ENCODE data around the gene TRIM63. TPM values are rescaled to one million over a fixed set of nuclear protein-coding genes. Genes with fewer than 3 reads are reported as not detected.

The TRIM63 gene
- 0.08 to 0.17 TPM (median 0.13 TPM) in 5 replicates for total RNA-seq (2022; extraction: Qiagen RNA extraction)

GRCh38 chr1:26067432-26067911 lies at the start of gene TRIM63:
TSS of gene TRIM63 (minus strand) at chr1:26067630. CDS start at chr1:26067494, 136 bp downstream.

DNA sequence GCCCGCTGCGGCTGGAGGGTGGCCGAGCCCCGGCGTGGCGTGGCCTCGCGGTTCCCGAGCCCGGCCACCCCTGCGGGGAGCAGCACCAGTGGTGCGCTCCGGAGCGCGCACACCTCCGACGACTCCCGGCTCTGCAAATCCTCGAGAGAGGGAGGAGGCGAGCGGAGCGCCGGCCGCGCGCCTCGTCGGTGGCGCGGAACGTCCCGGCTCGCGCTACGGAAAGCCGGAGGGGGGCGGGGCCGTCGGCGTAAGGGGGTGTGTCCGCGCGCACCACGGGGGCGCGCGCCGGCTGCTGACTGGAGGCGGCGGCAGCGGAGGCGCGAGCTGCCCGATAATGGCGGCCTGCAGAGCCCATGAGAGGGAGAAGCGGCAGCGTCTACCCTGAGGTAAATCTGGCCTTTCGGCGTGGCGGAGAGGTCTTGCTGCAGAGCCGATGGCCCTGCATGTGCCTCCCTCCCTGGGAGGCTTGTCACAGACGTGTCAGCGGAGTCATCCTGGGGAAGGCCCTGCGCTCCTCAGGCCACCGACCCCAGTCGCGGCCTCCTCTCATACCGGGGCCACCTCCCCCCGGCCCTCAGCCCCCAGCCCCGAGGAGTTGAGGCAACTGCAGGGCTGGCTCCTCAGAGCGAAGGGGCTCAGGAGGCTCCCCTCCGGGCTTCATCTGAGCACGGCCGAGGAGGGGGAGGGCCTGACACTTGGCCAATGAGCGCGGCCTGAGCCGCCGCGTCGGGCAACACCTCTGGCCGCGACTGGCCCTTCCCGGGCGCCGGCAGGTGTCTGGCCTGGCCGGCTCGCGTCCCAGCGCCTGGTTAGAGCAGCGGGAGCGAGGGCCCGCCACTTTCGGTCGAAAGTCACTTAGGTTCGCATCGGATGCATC lies 44.3 kb upstream of the TRIM63 start, which contains the start of gene PDIK1L:
Gene PDIK1L, plus strand, starts transcription at position 295 of the 877 bp plus-strand sequence. CDS start 2,485 bp downstream, outside the sequence.

GRCh38 chr1:26045722-26046245 lies 21.6 kb downstream of the TRIM63 start, which contains the start of gene SLC30A2:
TSS of gene SLC30A2 (minus strand) at chr1:26046118. CDS start at chr1:26045896, 222 bp downstream.

GRCh38 chr1:26021647-26022403 lies 45.6 kb downstream of the TRIM63 start, which contains the start of gene EXTL1:
TSS of gene EXTL1 (plus strand) at chr1:26021775. CDS start at chr1:26022647, 872 bp downstream.

Other genes with a start within 250 kb of the TRIM63 start
- gene MTFR1L, start 247.7 kb downstream of the TRIM63 start, total RNA-seq (2022; extraction: Qiagen RNA extraction): 23.1 to 26.1 TPM (median 25.4 TPM) in 5 replicates
- 6.0 to 8.0 TPM (median 6.4 TPM) in 5 replicates for gene AUNIP, start 208.2 kb downstream of the TRIM63 start, total RNA-seq (2022; extraction: Qiagen RNA extraction)
- gene PAQR7, start 191.9 kb downstream of the TRIM63 start, total RNA-seq (2022; extraction: Qiagen RNA extraction): 3.7 to 5.3 TPM (median 4.7 TPM) in 5 replicates
- 181 to 210 TPM (median 197 TPM) in 5 replicates for gene STMN1, start 161.2 kb downstream of the TRIM63 start, total RNA-seq (2022; extraction: Qiagen RNA extraction)
- 7.5 to 9.6 TPM (median 7.6 TPM) in 5 replicates for gene PAFAH2, start 69.6 kb downstream of the TRIM63 start, total RNA-seq (2022; extraction: Qiagen RNA extraction)
- 0.01 to 0.04 TPM in 2 of 5 replicates, not detected in the others for gene EXTL1, start 45.9 kb downstream of the TRIM63 start, total RNA-seq (2022; extraction: Qiagen RNA extraction)
- gene SLC30A2, start 21.5 kb downstream of the TRIM63 start, total RNA-seq (2022; extraction: Qiagen RNA extraction): 0.03 to 0.10 TPM (median 0.09 TPM) in 5 replicates
- 1.5 to 2.0 TPM (median 1.9 TPM) in 5 replicates for gene PDIK1L, start 44.2 kb upstream of the TRIM63 start, total RNA-seq (2022; extraction: Qiagen RNA extraction)
- gene FAM110D, start 91.4 kb upstream of the TRIM63 start, total RNA-seq (2022; extraction: Qiagen RNA extraction): 0.03 to 0.07 TPM (median 0.07 TPM) in 3 of 5 replicates, not detected in the others
- gene C1orf232, start 101.3 kb upstream of the TRIM63 start, total RNA-seq (2022; extraction: Qiagen RNA extraction): not detected in 5 replicates
- 48.0 to 76.8 TPM (median 69.5 TPM) in 5 replicates for gene ZNF593, start 102.3 kb upstream of the TRIM63 start, total RNA-seq (2022; extraction: Qiagen RNA extraction)
- gene ZNF593OS, start 104.2 kb upstream of the TRIM63 start, total RNA-seq (2022; extraction: Qiagen RNA extraction): 0.09 to 0.47 TPM in 2 of 5 replicates, not detected in the others
- 0.18 to 0.37 TPM (median 0.33 TPM) in 5 replicates for gene CNKSR1, start 109.9 kb upstream of the TRIM63 start, total RNA-seq (2022; extraction: Qiagen RNA extraction)
- gene CATSPER4, start 123.0 kb upstream of the TRIM63 start, total RNA-seq (2022; extraction: Qiagen RNA extraction): not detected in 5 replicates
- 12.2 to 14.6 TPM (median 13.0 TPM) in 5 replicates for gene CEP85, start 166.6 kb upstream of the TRIM63 start, total RNA-seq (2022; extraction: Qiagen RNA extraction)
- 108 to 164 TPM (median 157 TPM) in 5 replicates for gene SH3BGRL3, start 212.5 kb upstream of the TRIM63 start, total RNA-seq (2022; extraction: Qiagen RNA extraction)
- 11.3 to 19.1 TPM (median 18.1 TPM) in 5 replicates for gene UBXN11, start 239.0 kb upstream of the TRIM63 start, total RNA-seq (2022; extraction: Qiagen RNA extraction)